ENCODE data around the gene KLHDC7A.

GRCh38 chr1:18495635-18496034 is 14.9 kb downstream of the KLHDC7A start:
- no peak for TF ChIP-seq ELF4 (IDR thresholded peaks at IDR 0.05)
- TF ChIP-seq CTBP1 (IDR thresholded peaks at IDR 0.05; ENCODE audit: borderline replicate concordance) = no peak
- no peak for TF ChIP-seq SP1 (IDR thresholded peaks at IDR 0.05)
